Gastroesophageal sphincter (tissue), 3 donors: ENCODE measurements around the gene ABHD14A.

Experiments
- CTCF ChIP-seq, 4 experiments: fragments of 200-600 bp in 2 of 4; fragments of 450-650 bp in 2 of 4; sonication (generic) in 1 of 4; IDR thresholded peaks; one replicate each; pipeline ENCODE4 v1.5.1; 2017 to 2019; ENCODE audit warnings: antibody characterized with exemption in 4 of 4, mild to moderate bottlenecking in 2 of 4, moderate library complexity in 2 of 4
- EP300 ChIP-seq: sonication (generic); formaldehyde crosslinking; IDR thresholded peaks from one replicate; pipeline ENCODE4 v1.6.1; 2017; ENCODE audit warnings: antibody characterized with exemption, mild to moderate bottlenecking
- POLR2A ChIP-seq, 2 donors: fragments of 450-650 bp; IDR thresholded peaks; one replicate each; pipeline ENCODE4 v1.6.1; 2017; ENCODE audit warnings: antibody characterized with exemption in 2 of 2, mild to moderate bottlenecking in 2 of 2, moderate library complexity in 1 of 2
- POLR2AphosphoS5 ChIP-seq: sonication (generic); formaldehyde crosslinking; IDR thresholded peaks from one replicate; pipeline ENCODE4 v1.6.1; 2017; ENCODE audit warnings: antibody characterized with exemption

DNA sequence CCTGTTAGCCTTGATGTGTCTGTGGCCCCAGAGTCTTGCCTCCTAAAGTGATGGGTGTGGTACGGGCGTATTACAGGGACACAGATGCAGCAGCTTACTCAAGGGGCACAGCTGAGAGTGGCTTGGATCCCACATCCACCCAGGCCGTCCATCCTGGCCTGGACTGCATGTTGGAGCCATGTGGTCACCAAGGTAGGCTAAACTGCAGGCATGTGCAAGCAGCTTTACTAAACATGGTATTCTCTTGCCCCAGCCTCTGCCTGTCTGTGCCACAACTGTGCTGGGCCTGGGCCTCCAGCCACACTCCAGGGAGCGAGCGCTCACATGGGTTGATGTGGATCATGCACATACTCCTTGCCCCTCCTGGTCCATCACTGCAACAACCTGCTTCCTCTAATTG lies 25.7 kb upstream of the ABHD14A start:
- TF ChIP-seq CTCF (IDR thresholded peaks at IDR 0.05) (no peak), POLR2A (IDR thresholded peaks at IDR 0.05) (no peak), POLR2AphosphoS5 (no peak), EP300 (no peak)
